Measurements from ENCODE around the gene MCC.

The MCC gene

GRCh38 chr5:113505181-113505580 lies 16.9 kb upstream of the MCC start:
- no peak for DNase-seq
- Histone ChIP-seq H3K27me3 (ENCODE audit: insufficient read depth, low read depth, severe bottlenecking) (no peaks in the 10 kb centered on the region), H3K27ac (no peak overlapping the region), H3K9me3 (ENCODE audit: severe bottlenecking) (peaks cover 4% of the 10 kb centered on the region), H3K4me3 (ENCODE audit: low read depth, low read length) (no peak overlapping the region), H3K36me3 (no peaks in the 10 kb centered on the region)
- no peak for TF ChIP-seq CTCF (IDR thresholded peaks at IDR 0.05; ENCODE audit: low read depth, low read length)

GRCh38 chr5:113503146-113503545 lies 14.9 kb upstream of the MCC start:
- no peak for DNase-seq
- TF ChIP-seq CTCF (IDR thresholded peaks at IDR 0.05; ENCODE audit: low read depth, low read length), result no peak
- no peaks in the 10 kb centered on the region for H3K27me3 ChIP-seq (ENCODE audit: insufficient read depth, low read depth, severe bottlenecking)
- peaks cover 4% of the 10 kb centered on the region for H3K9me3 ChIP-seq (ENCODE audit: severe bottlenecking)
- H3K36me3 ChIP-seq, result no peaks in the 10 kb centered on the region
- H3K4me3 ChIP-seq (ENCODE audit: low read depth, low read length), result no peak overlapping the region
- H3K27ac ChIP-seq, result no peak overlapping the region

GRCh38 chr5:113502073-113502472 lies 13.8 kb upstream of the MCC start:
- H3K9me3 ChIP-seq (ENCODE audit: severe bottlenecking), result peaks cover 4% of the 10 kb centered on the region
- no peaks in the 10 kb centered on the region for H3K36me3 ChIP-seq
- H3K4me3 ChIP-seq (ENCODE audit: low read depth, low read length), result no peak overlapping the region
- no peak for TF ChIP-seq CTCF (IDR thresholded peaks at IDR 0.05; ENCODE audit: low read depth, low read length)
- no peaks in the 10 kb centered on the region for H3K27me3 ChIP-seq (ENCODE audit: insufficient read depth, low read depth, severe bottlenecking)
- DNase-seq, result no peak
- H3K27ac ChIP-seq, result no peak overlapping the region

- H3K9me3 ChIP-seq (ENCODE audit: severe bottlenecking), result peaks cover 6% of the 10 kb centered on the region
- H3K27me3 ChIP-seq (ENCODE audit: insufficient read depth, low read depth, severe bottlenecking), result no peaks in the 10 kb centered on the region
- no peak for DNase-seq
- no peaks in the 10 kb centered on the region for H3K36me3 ChIP-seq
- no peak overlapping the region for H3K27ac ChIP-seq
- no peak for TF ChIP-seq CTCF (IDR thresholded peaks at IDR 0.05; ENCODE audit: low read depth, low read length)
- H3K4me3 ChIP-seq (ENCODE audit: low read depth, low read length), result no peak overlapping the region
Observed at GRCh38 chr5:113495422-113495841, 7.2 kb upstream of the MCC start.

GRCh38 chr5:113493446-113493845 lies 5.2 kb upstream of the MCC start:
- no peak overlapping the region for H3K27ac ChIP-seq
- TF ChIP-seq CTCF (IDR thresholded peaks at IDR 0.05; ENCODE audit: low read depth, low read length), result no peak
- no peak overlapping the region for H3K4me3 ChIP-seq (ENCODE audit: low read depth, low read length)
- no peak for DNase-seq
- H3K36me3 ChIP-seq, result no peaks in the 10 kb centered on the region
- H3K9me3 ChIP-seq (ENCODE audit: severe bottlenecking), result peaks cover 9% of the 10 kb centered on the region
- no peaks in the 10 kb centered on the region for H3K27me3 ChIP-seq (ENCODE audit: insufficient read depth, low read depth, severe bottlenecking)

- H3K27me3 ChIP-seq (ENCODE audit: insufficient read depth, low read depth, severe bottlenecking), result no peaks in the 10 kb centered on the region
- H3K36me3 ChIP-seq, result no peaks in the 10 kb centered on the region
- TF ChIP-seq CTCF (IDR thresholded peaks at IDR 0.05; ENCODE audit: low read depth, low read length), result no peak
- no peak overlapping the region for H3K27ac ChIP-seq
- DNase-seq, result no peak
- no peak overlapping the region for H3K4me3 ChIP-seq (ENCODE audit: low read depth, low read length)
- peaks cover 9% of the 10 kb centered on the region for H3K9me3 ChIP-seq (ENCODE audit: severe bottlenecking)
Observed at GRCh38 chr5:113491022-113491421, 2.8 kb upstream of the MCC start.
